Vagina (tissue), 2 donors: ENCODE data around the gene TEAD4. TPM values are rescaled to one million over a fixed set of nuclear protein-coding genes. Genes with fewer than 3 reads are reported as not detected.

Experiments
- DNase-seq, 2 donors: peaks; one replicate each; pipeline ENCODE4 v3.0.0-alpha.2; 2017; ENCODE audit errors: extremely low spot score in 2 of 2
- H3K27ac ChIP-seq: fragments of 200-600 bp; sonication (generic); one replicate; pipeline ENCODE4 v1.5.1; 2019
- H3K27me3 ChIP-seq: fragments of 200-600 bp; sonication (generic); one replicate; pipeline ENCODE4 v1.5.1; 2019
- H3K36me3 ChIP-seq, 2 donors: fragments of 200-600 bp; sonication (generic); one replicate each; pipeline ENCODE4 v1.5.1; 2017 to 2019
- H3K4me1 ChIP-seq: fragments of 200-600 bp; sonication (generic); one replicate; pipeline ENCODE4 v1.5.1; 2019
- H3K4me3 ChIP-seq, 2 donors: fragments of 200-600 bp; sonication (generic); 1 replicate in 1 of 2; 2 replicates in 1 of 2; pipeline ENCODE4 v1.5.1; 2016 to 2019
- H3K9me3 ChIP-seq: fragments of 200-600 bp; sonication (generic); one replicate; pipeline ENCODE4 v1.5.1; 2019
- CTCF ChIP-seq, 3 experiments: fragments of 450-650 bp in 2 of 3; fragments of 200-600 bp in 1 of 3; sonication (generic) in 1 of 3; IDR thresholded peaks; one replicate each; pipeline ENCODE4 v1.5.1; 2017 to 2019; ENCODE audit warnings: antibody characterized with exemption in 3 of 3, mild to moderate bottlenecking in 2 of 3, moderate library complexity in 2 of 3
- POLR2A ChIP-seq, 2 donors: fragments of 450-650 bp; IDR thresholded peaks; one replicate each; pipeline ENCODE4 v1.6.1; 2017; ENCODE audit warnings: antibody characterized with exemption in 2 of 2, mild to moderate bottlenecking in 2 of 2, moderate library complexity in 2 of 2
- POLR2AphosphoS5 ChIP-seq, 2 donors: sonication (generic); formaldehyde crosslinking; IDR thresholded peaks; one replicate each; pipeline ENCODE4 v1.9.0; 2017; ENCODE audit warnings: antibody characterized with exemption in 2 of 2, mild to moderate bottlenecking in 2 of 2, low read depth in 1 of 2; ENCODE audit not compliant: insufficient read depth in 1 of 2
- intact Hi-C: fragments of 100-400 bp; cut with DNase I; formaldehyde crosslinking; loops from one replicate; pipeline ENCODE4 v1.15.1; 2023
- total RNA-seq: library from RNA; depleted of rRNA; stranded (reverse); fragments of >200 nt; gene quantifications from one replicate; pipeline ENCODE4 v1.2.3, GENCODE V29; 2016

The TEAD4 gene
- total RNA-seq, 1 donor from 2014 or later: 18.7 TPM

- Histone ChIP-seq H3K27me3 (no peaks in the 10 kb centered on the region), H3K27ac (peak overlapping the region; percentile 83), H3K4me3 (peak overlapping the region; percentile 73 to 81), H3K4me1 (peaks cover 33% of the 10 kb centered on the region), H3K9me3 (no peaks in the 10 kb centered on the region), H3K36me3 (no peaks in the 10 kb centered on the region)
- DNase-seq: no peak
- TF ChIP-seq CTCF (IDR thresholded peaks at IDR 0.05) (no peak), POLR2AphosphoS5 (IDR thresholded peaks at IDR 0.05; ENCODE audit: insufficient read depth in 1 of 2, low read depth in 1 of 2) (no peak), POLR2A (IDR thresholded peaks at IDR 0.05) (no peak)
- intact Hi-C loops: no loop called here
These were observed 585 bp upstream of the TEAD4 start for GRCh38 chr12:2958432-2959191.

GRCh38 chr12:2959505-2960389 is 550 bp downstream of the TEAD4 start:
- peak overlapping the region; percentile 73 to 81 for H3K4me3 ChIP-seq
- DNase-seq: no peak
- H3K27ac ChIP-seq: peak overlapping the region; percentile 57
- intact Hi-C loops: no loop called here
- H3K27me3 ChIP-seq: no peaks in the 10 kb centered on the region
- peaks cover 33% of the 10 kb centered on the region for H3K4me1 ChIP-seq
- no peaks in the 10 kb centered on the region for H3K9me3 ChIP-seq
- H3K36me3 ChIP-seq: no peaks in the 10 kb centered on the region
- TF ChIP-seq POLR2A (IDR thresholded peaks at IDR 0.05) (no peak), POLR2AphosphoS5 (IDR thresholded peaks at IDR 0.05; ENCODE audit: insufficient read depth in 1 of 2, low read depth in 1 of 2) (peak in 1 of 2 donors; percentile 46)

GRCh38 chr12:2960390-2960956 is 1.3 kb downstream of the TEAD4 start:
- no peaks in the 10 kb centered on the region for H3K9me3 ChIP-seq
- H3K36me3 ChIP-seq: no peaks in the 10 kb centered on the region
- peaks cover 33% of the 10 kb centered on the region for H3K4me1 ChIP-seq
- intact Hi-C loops: no loop called here
- peak overlapping the region; percentile 57 for H3K27ac ChIP-seq
- TF ChIP-seq POLR2A (IDR thresholded peaks at IDR 0.05) (no peak), CTCF (IDR thresholded peaks at IDR 0.05) (no peak), POLR2AphosphoS5 (IDR thresholded peaks at IDR 0.05; ENCODE audit: insufficient read depth in 1 of 2, low read depth in 1 of 2) (no peak)
- no peaks in the 10 kb centered on the region for H3K27me3 ChIP-seq
- peak overlapping the region; percentile 73 to 81 for H3K4me3 ChIP-seq
- DNase-seq: no peak

GRCh38 chr12:2960996-2961616 is 1.9 kb downstream of the TEAD4 start:
- intact Hi-C loops: no loop called here
- Histone ChIP-seq H3K9me3 (no peaks in the 10 kb centered on the region), H3K27ac (no peak overlapping the region), H3K4me3 (peak overlapping the region; percentile 5 to 81), H3K4me1 (peaks cover 33% of the 10 kb centered on the region), H3K36me3 (no peaks in the 10 kb centered on the region), H3K27me3 (no peaks in the 10 kb centered on the region)
- TF ChIP-seq POLR2A (IDR thresholded peaks at IDR 0.05) (no peak), CTCF (IDR thresholded peaks at IDR 0.05) (no peak), POLR2AphosphoS5 (IDR thresholded peaks at IDR 0.05; ENCODE audit: insufficient read depth in 1 of 2, low read depth in 1 of 2) (no peak)
- no peak for DNase-seq

- TF ChIP-seq POLR2AphosphoS5 (IDR thresholded peaks at IDR 0.05; ENCODE audit: insufficient read depth in 1 of 2, low read depth in 1 of 2) (no peak), CTCF (IDR thresholded peaks at IDR 0.05) (no peak), POLR2A (IDR thresholded peaks at IDR 0.05) (no peak)
- Histone ChIP-seq H3K27me3 (no peaks in the 10 kb centered on the region), H3K9me3 (no peaks in the 10 kb centered on the region), H3K27ac (no peak overlapping the region), H3K4me1 (peaks cover 33% of the 10 kb centered on the region), H3K36me3 (no peaks in the 10 kb centered on the region), H3K4me3 (no peak overlapping the region)
- DNase-seq: no peak
- intact Hi-C loops: no loop called here
These were observed 2.5 kb downstream of the TEAD4 start for GRCh38 chr12:2961705-2962104.
